Neural cell (in vitro differentiated cells): ENCODE data around the gene KIF14. TPM values are rescaled to one million over a fixed set of nuclear protein-coding genes. Genes with fewer than 3 reads are reported as not detected.

Source experiments
- H2AFZ ChIP-seq: fragments of 200-600, 300-800 bp; sonication (generic), shearing (Covaris generic); 2 replicates; pipeline ENCODE4 v1.6.0; 2014; ENCODE audit warnings: low read depth, mild to moderate bottlenecking, antibody characterized with exemption, low read length, moderate library complexity
- H3F3A ChIP-seq: fragments of 200-600 bp; shearing (Covaris generic); 2 replicates; pipeline ENCODE4 v1.6.1; 2016; ENCODE audit warnings: mild to moderate bottlenecking, moderate library complexity, mixed read lengths, antibody characterized with exemption, low read length; ENCODE audit not compliant: insufficient read depth, poor library complexity, severe bottlenecking
- H3K27ac ChIP-seq: fragments of 200-600, 300-800 bp; sonication (generic), shearing (Covaris generic); 2 replicates; pipeline ENCODE4 v1.5.1; 2014; ENCODE audit warnings: mild to moderate bottlenecking, low read length, moderate library complexity
- H3K27me3 ChIP-seq: fragments of 300-800, 200-600 bp; sonication (generic), shearing (Covaris generic); 2 replicates; pipeline ENCODE4 v1.6.0; 2014; ENCODE audit warnings: mild to moderate bottlenecking, low read depth, low read length, moderate library complexity; ENCODE audit not compliant: insufficient read depth
- H3K36me3 ChIP-seq: fragments of 300-800, 200-600 bp; sonication (generic), shearing (Covaris generic); 2 replicates; pipeline ENCODE4 v1.5.1; 2014; ENCODE audit warnings: mild to moderate bottlenecking, antibody characterized with exemption, low read length, moderate library complexity; ENCODE audit not compliant: insufficient read depth
- H3K4me2 ChIP-seq: fragments of 300-800, 200-600 bp; sonication (generic), shearing (Covaris generic); 2 replicates; pipeline ENCODE4 v1.6.0; 2014; ENCODE audit warnings: mild to moderate bottlenecking, low read length
- H3K4me3 ChIP-seq: fragments of 300-800, 200-600 bp; sonication (generic), shearing (Covaris generic); 2 replicates; pipeline ENCODE4 v1.5.1; 2014; ENCODE audit warnings: mild to moderate bottlenecking, low read length, moderate library complexity
- H3K79me2 ChIP-seq: fragments of 200-600 bp; shearing (Covaris generic); replicated peaks from 2 replicates; pipeline ENCODE4 v1.6.0; 2014; ENCODE audit warnings: mild to moderate bottlenecking, low read length, moderate library complexity; ENCODE audit not compliant: insufficient read depth
- H3K9ac ChIP-seq: fragments of 300-800, 200-600 bp; sonication (generic), shearing (Covaris generic); 2 replicates; pipeline ENCODE4 v1.6.1; 2016; ENCODE audit warnings: mild to moderate bottlenecking, low read length, mixed read lengths
- H3K9me2 ChIP-seq: fragments of 200-600 bp; shearing (Covaris generic); 2 replicates; pipeline ENCODE4 v1.6.1; 2016; ENCODE audit warnings: mild to moderate bottlenecking, low read length, mixed read lengths; ENCODE audit not compliant: insufficient read depth
- H3K9me3 ChIP-seq: fragments of 200-600, 300-800 bp; sonication (generic), shearing (Covaris generic); 2 replicates; pipeline ENCODE4 v1.6.1; 2016; ENCODE audit warnings: mild to moderate bottlenecking, mixed run types, low read length, moderate library complexity, mixed read lengths
- H4K20me1 ChIP-seq: fragments of 200-600 bp; shearing (Covaris generic); 2 replicates; pipeline ENCODE4 v1.6.1; 2016; ENCODE audit warnings: mild to moderate bottlenecking, mixed run types; ENCODE audit not compliant: insufficient read depth
- EP300 ChIP-seq: fragments of 450-650 bp; conservative IDR thresholded peaks from 2 replicates; pipeline ENCODE4 v1.6.1; 2014; ENCODE audit warnings: antibody characterized with exemption, mild to moderate bottlenecking, moderate library complexity; ENCODE audit not compliant: poor library complexity, severe bottlenecking
- EZH2 ChIP-seq: fragments of 200-600, 300-800 bp; shearing (Covaris generic), sonication (generic); IDR thresholded peaks from 2 replicates; pipeline ENCODE4 v1.6.1; 2014; ENCODE audit warnings: antibody characterized with exemption, low read length, borderline replicate concordance, mild to moderate bottlenecking; ENCODE audit not compliant: insufficient read depth, poor library complexity, severe bottlenecking
- MXI1 ChIP-seq: fragments of 450-650 bp; conservative IDR thresholded peaks from 2 replicates; pipeline ENCODE4 v1.6.1; 2014; ENCODE audit warnings: antibody characterized with exemption, mild to moderate bottlenecking; ENCODE audit not compliant: poor library complexity, severe bottlenecking
- POLR2AphosphoS5 ChIP-seq: IDR thresholded peaks from 2 replicates; pipeline ENCODE4 v1.6.1; 2012
- RAD21 ChIP-seq: fragments of 450-650 bp; conservative IDR thresholded peaks from 2 replicates; pipeline ENCODE4 v1.6.1; 2014; ENCODE audit warnings: antibody characterized with exemption, mild to moderate bottlenecking, moderate library complexity
- SMC3 ChIP-seq: fragments of 450-650 bp; conservative IDR thresholded peaks from 2 replicates; pipeline ENCODE4 v1.6.1; 2014; ENCODE audit warnings: antibody characterized with exemption, mild to moderate bottlenecking, moderate library complexity; ENCODE audit not compliant: poor library complexity
- TAF1 ChIP-seq: IDR thresholded peaks from 2 replicates; pipeline ENCODE4 v1.6.1; 2012; ENCODE audit warnings: low read depth
- polyA plus RNA-seq: library from polyadenylated mRNA; depleted of rRNA; stranded (reverse); fragments of >200 nt; gene quantifications from 2 replicates; pipeline ENCODE4 v1.2.3, GENCODE V29; 2014
- TF ChIP-seq, protein P1 (sequence below): fragments of 450-650 bp; IDR thresholded peaks from 2 replicates; pipeline ENCODE4 v1.5.1; 2014; ENCODE audit warnings: antibody characterized with exemption, mild to moderate bottlenecking, moderate library complexity; ENCODE audit not compliant: poor library complexity, severe bottlenecking
- TF ChIP-seq, protein P2 (sequence below): IDR thresholded peaks from 2 replicates; pipeline ENCODE4 v1.6.1; 2012; ENCODE audit warnings: borderline replicate concordance

Gene KIF14
- polyA plus RNA-seq, 1 donor from 2014 or later: 0.69 TPM

GRCh38 chr1:200636681-200637080 lies 16.1 kb upstream of the KIF14 start:
- Histone ChIP-seq H3K36me3 (no peaks in the 10 kb centered on the region), H3F3A (no peaks in the 10 kb centered on the region), H3K9me3 (no peaks in the 10 kb centered on the region), H3K4me2 (no peak overlapping the region), H3K27ac (no peak overlapping the region), H4K20me1 (no peaks in the 10 kb centered on the region), H3K9ac (no peak overlapping the region), H3K27me3 (no peaks in the 10 kb centered on the region), H2AFZ (no peak overlapping the region), H3K9me2 (no peaks in the 10 kb centered on the region), H3K4me3 (no peak overlapping the region), H3K79me2 (no peaks in the 10 kb centered on the region)
- no peak for TF ChIP-seq SMC3
- no peak for TF ChIP-seq RAD21
- TF ChIP-seq, protein P1, sequence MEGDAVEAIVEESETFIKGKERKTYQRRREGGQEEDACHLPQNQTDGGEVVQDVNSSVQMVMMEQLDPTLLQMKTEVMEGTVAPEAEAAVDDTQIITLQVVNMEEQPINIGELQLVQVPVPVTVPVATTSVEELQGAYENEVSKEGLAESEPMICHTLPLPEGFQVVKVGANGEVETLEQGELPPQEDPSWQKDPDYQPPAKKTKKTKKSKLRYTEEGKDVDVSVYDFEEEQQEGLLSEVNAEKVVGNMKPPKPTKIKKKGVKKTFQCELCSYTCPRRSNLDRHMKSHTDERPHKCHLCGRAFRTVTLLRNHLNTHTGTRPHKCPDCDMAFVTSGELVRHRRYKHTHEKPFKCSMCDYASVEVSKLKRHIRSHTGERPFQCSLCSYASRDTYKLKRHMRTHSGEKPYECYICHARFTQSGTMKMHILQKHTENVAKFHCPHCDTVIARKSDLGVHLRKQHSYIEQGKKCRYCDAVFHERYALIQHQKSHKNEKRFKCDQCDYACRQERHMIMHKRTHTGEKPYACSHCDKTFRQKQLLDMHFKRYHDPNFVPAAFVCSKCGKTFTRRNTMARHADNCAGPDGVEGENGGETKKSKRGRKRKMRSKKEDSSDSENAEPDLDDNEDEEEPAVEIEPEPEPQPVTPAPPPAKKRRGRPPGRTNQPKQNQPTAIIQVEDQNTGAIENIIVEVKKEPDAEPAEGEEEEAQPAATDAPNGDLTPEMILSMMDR: no peak
- no peak for TF ChIP-seq TAF1
- TF ChIP-seq MXI1: no peak
- TF ChIP-seq, protein P2, sequence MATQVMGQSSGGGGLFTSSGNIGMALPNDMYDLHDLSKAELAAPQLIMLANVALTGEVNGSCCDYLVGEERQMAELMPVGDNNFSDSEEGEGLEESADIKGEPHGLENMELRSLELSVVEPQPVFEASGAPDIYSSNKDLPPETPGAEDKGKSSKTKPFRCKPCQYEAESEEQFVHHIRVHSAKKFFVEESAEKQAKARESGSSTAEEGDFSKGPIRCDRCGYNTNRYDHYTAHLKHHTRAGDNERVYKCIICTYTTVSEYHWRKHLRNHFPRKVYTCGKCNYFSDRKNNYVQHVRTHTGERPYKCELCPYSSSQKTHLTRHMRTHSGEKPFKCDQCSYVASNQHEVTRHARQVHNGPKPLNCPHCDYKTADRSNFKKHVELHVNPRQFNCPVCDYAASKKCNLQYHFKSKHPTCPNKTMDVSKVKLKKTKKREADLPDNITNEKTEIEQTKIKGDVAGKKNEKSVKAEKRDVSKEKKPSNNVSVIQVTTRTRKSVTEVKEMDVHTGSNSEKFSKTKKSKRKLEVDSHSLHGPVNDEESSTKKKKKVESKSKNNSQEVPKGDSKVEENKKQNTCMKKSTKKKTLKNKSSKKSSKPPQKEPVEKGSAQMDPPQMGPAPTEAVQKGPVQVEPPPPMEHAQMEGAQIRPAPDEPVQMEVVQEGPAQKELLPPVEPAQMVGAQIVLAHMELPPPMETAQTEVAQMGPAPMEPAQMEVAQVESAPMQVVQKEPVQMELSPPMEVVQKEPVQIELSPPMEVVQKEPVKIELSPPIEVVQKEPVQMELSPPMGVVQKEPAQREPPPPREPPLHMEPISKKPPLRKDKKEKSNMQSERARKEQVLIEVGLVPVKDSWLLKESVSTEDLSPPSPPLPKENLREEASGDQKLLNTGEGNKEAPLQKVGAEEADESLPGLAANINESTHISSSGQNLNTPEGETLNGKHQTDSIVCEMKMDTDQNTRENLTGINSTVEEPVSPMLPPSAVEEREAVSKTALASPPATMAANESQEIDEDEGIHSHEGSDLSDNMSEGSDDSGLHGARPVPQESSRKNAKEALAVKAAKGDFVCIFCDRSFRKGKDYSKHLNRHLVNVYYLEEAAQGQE: no peak
- TF ChIP-seq POLR2AphosphoS5: no peak
- TF ChIP-seq EZH2: no peak
- TF ChIP-seq EP300: no peak

- H3K79me2 ChIP-seq: no peaks in the 10 kb centered on the region
- no peaks in the 10 kb centered on the region for H3K27me3 ChIP-seq
- H3K4me3 ChIP-seq: no peak overlapping the region
- no peak overlapping the region for H3K4me2 ChIP-seq
- no peak overlapping the region for H2AFZ ChIP-seq
- H3K36me3 ChIP-seq: no peaks in the 10 kb centered on the region
- H4K20me1 ChIP-seq: no peaks in the 10 kb centered on the region
- H3K9me3 ChIP-seq: no peaks in the 10 kb centered on the region
- no peaks in the 10 kb centered on the region for H3K9me2 ChIP-seq
- TF ChIP-seq RAD21: no peak
- no peak overlapping the region for H3K27ac ChIP-seq
- H3F3A ChIP-seq: no peaks in the 10 kb centered on the region
- no peak overlapping the region for H3K9ac ChIP-seq
Measured at GRCh38 chr1:200634261-200635122, 13.9 kb upstream of the KIF14 start.
